Lower leg skin (tissue), 3 donors: ENCODE measurements around the gene DOCK3.

Experiments
- POLR2A ChIP-seq, 2 donors: fragments of 450-650 bp; IDR thresholded peaks; one replicate each; pipeline ENCODE4 v1.6.1; 2016 to 2017; ENCODE audit warnings: antibody characterized with exemption in 2 of 2, mild to moderate bottlenecking in 1 of 2, moderate library complexity in 1 of 2
- TF ChIP-seq, protein P1 (sequence below), 3 donors: fragments of 450-650 bp; IDR thresholded peaks; one replicate each; pipeline ENCODE4 v1.5.1; 2016; ENCODE audit warnings: antibody characterized with exemption in 3 of 3, mild to moderate bottlenecking in 3 of 3, moderate library complexity in 2 of 3

DNA sequence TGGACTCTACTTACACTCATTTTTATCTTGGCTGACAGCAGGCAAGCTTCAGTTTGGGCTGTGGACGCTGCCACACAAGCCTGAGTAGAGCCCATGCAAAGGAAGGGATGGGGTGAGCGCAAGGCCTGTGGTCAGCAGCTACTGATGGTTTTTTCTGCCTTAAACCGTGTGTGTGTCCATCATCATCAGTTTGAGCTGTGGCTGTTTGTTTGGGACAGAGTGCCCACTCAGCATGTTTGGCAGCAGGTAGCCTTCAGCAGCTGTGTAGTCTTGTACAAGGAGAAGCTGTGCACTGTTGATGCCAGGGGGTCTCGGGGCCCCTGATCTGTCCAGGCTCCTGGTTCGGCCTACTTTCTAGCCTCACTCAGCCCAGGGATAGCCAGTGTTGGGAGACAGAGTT is 719.8 kb downstream of the DOCK3 start:
- TF ChIP-seq, protein P1, sequence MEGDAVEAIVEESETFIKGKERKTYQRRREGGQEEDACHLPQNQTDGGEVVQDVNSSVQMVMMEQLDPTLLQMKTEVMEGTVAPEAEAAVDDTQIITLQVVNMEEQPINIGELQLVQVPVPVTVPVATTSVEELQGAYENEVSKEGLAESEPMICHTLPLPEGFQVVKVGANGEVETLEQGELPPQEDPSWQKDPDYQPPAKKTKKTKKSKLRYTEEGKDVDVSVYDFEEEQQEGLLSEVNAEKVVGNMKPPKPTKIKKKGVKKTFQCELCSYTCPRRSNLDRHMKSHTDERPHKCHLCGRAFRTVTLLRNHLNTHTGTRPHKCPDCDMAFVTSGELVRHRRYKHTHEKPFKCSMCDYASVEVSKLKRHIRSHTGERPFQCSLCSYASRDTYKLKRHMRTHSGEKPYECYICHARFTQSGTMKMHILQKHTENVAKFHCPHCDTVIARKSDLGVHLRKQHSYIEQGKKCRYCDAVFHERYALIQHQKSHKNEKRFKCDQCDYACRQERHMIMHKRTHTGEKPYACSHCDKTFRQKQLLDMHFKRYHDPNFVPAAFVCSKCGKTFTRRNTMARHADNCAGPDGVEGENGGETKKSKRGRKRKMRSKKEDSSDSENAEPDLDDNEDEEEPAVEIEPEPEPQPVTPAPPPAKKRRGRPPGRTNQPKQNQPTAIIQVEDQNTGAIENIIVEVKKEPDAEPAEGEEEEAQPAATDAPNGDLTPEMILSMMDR (IDR thresholded peaks at IDR 0.05), result no peak
- TF ChIP-seq POLR2A (IDR thresholded peaks at IDR 0.05), result no peak
